Thoracic aorta (tissue), 2 donors: ENCODE data around the gene ARHGAP24. TPM values are rescaled to one million over a fixed set of nuclear protein-coding genes. Genes with fewer than 3 reads are reported as not detected.
"Not testable (repeated sequence)": the region's sequence is repeated elsewhere in the genome, so short reads cannot be mapped to it uniquely, and the experiment has no call there.

ENCODE experiments used
- ATAC-seq: fragments of 150-250 bp; one replicate; pipeline ENCODE4 v1.8.0; 2017; ENCODE audit warnings: low read depth; ENCODE audit not compliant: insufficient number of reproducible peaks, low FRiP score
- DNase-seq: peaks from one replicate; pipeline ENCODE4 v3.0.0-alpha.2; 2020; ENCODE audit warnings: low spot score
- H3K27ac ChIP-seq, 2 donors: fragments of 200-600 bp; sonication (generic); 1 replicate in 1 of 2; 2 replicates in 1 of 2; pipeline ENCODE4 v1.5.1; 2016; ENCODE audit warnings: mild to moderate bottlenecking in 2 of 2, moderate library complexity in 2 of 2
- H3K27me3 ChIP-seq: fragments of 200-600 bp; sonication (generic); replicated peaks from 2 replicates; pipeline ENCODE4 v1.6.0; 2016; ENCODE audit warnings: mild to moderate bottlenecking; ENCODE audit not compliant: insufficient read depth
- H3K36me3 ChIP-seq: fragments of 200-600 bp; sonication (generic); one replicate; pipeline ENCODE4 v1.5.1; 2016
- H3K4me1 ChIP-seq, 2 donors: fragments of 200-600 bp; sonication (generic); 1 replicate in 1 of 2; 2 replicates in 1 of 2; pipeline versions ENCODE4 v1.5.1 to v1.6.0; 2016; ENCODE audit warnings: low read depth in 2 of 2, mild to moderate bottlenecking in 1 of 2; ENCODE audit not compliant: control insufficient read depth in 1 of 2
- H3K4me3 ChIP-seq: fragments of 200-600 bp; sonication (generic); 2 replicates; pipeline ENCODE4 v1.5.1; 2016; ENCODE audit warnings: mild to moderate bottlenecking
- H3K9me3 ChIP-seq: fragments of 200-600 bp; sonication (generic); 2 replicates; pipeline ENCODE4 v1.5.1; 2016
- CTCF ChIP-seq: fragments of 200-600 bp; sonication (generic); IDR thresholded peaks from one replicate; pipeline ENCODE4 v1.5.1; 2019; ENCODE audit warnings: antibody characterized with exemption
- total RNA-seq, 2 donors: library from RNA; depleted of rRNA; stranded (reverse); fragments of >200 nt; gene quantifications; one replicate each; pipeline versions ENCODE4 v1.1.0 to v1.2.3, GENCODE V29; 2016

The ARHGAP24 gene
- total RNA-seq, 2 donors from 2014 or later: 30.1 to 43.6 TPM

GRCh38 chr4:85961887-85962286 is 486.9 kb downstream of the ARHGAP24 start:
- Histone ChIP-seq H3K4me3 (no peak overlapping the region), H3K36me3 (no peaks in the 10 kb centered on the region), H3K9me3 (no peaks in the 10 kb centered on the region), H3K4me1 (peaks cover 3 to 9% of the 10 kb centered on the region in 2 donors), H3K27ac (no peak overlapping the region), H3K27me3 (no peaks in the 10 kb centered on the region)
- no peak for ATAC-seq
- no peak for TF ChIP-seq CTCF
- DNase-seq: no peak

GRCh38 chr4:85963231-85963630 is 488.3 kb downstream of the ARHGAP24 start:
- Histone ChIP-seq H3K4me1 (peaks cover 10 to 16% of the 10 kb centered on the region in 2 donors), H3K27me3 (no peaks in the 10 kb centered on the region), H3K9me3 (no peaks in the 10 kb centered on the region), H3K27ac (no peak overlapping the region), H3K4me3 (no peak overlapping the region), H3K36me3 (no peaks in the 10 kb centered on the region)
- ATAC-seq: no peak
- no peak for TF ChIP-seq CTCF
- no peak for DNase-seq

- DNase-seq: no peak
Measured at GRCh38 chr4:85964298-85964697, 489.3 kb downstream of the ARHGAP24 start.

GRCh38 chr4:85965017-85965416 is 490.1 kb downstream of the ARHGAP24 start:
- ATAC-seq, H3K36me3 ChIP-seq, H3K4me3 ChIP-seq, H3K27me3 ChIP-seq, DNase-seq, H3K9me3 ChIP-seq, H3K27ac ChIP-seq: not testable (repeated sequence)
- peaks cover 16 to 20% of the 10 kb centered on the region in 2 donors for H3K4me1 ChIP-seq

More at GRCh38 chr4:85964298-85964697, 489.3 kb downstream of the ARHGAP24 start:
- no peak for ATAC-seq
- Histone ChIP-seq H3K27ac (no peak overlapping the region), H3K36me3 (no peaks in the 10 kb centered on the region), H3K27me3 (no peaks in the 10 kb centered on the region), H3K4me3 (no peak overlapping the region), H3K4me1 (peaks cover 16 to 20% of the 10 kb centered on the region in 2 donors), H3K9me3 (no peaks in the 10 kb centered on the region)
- no peak for TF ChIP-seq CTCF

GRCh38 chr4:85965529-85965928 is 490.6 kb downstream of the ARHGAP24 start:
- no peak overlapping the region for H3K4me3 ChIP-seq
- no peak overlapping the region for H3K27ac ChIP-seq
- no peak for ATAC-seq
- peaks cover 16 to 20% of the 10 kb centered on the region in 2 donors for H3K4me1 ChIP-seq
- DNase-seq: no peak
- H3K36me3 ChIP-seq: no peaks in the 10 kb centered on the region
- no peaks in the 10 kb centered on the region for H3K9me3 ChIP-seq
- no peak for TF ChIP-seq CTCF
- no peaks in the 10 kb centered on the region for H3K27me3 ChIP-seq

- Histone ChIP-seq H3K4me3 (no peak overlapping the region), H3K4me1 (peaks cover 16 to 20% of the 10 kb centered on the region in 2 donors), H3K36me3 (no peaks in the 10 kb centered on the region), H3K27ac (no peak overlapping the region), H3K9me3 (no peaks in the 10 kb centered on the region), H3K27me3 (no peaks in the 10 kb centered on the region)
- ATAC-seq (no peak), DNase-seq (no peak)
- TF ChIP-seq CTCF: no peak
Measured at GRCh38 chr4:85966373-85966772, 491.4 kb downstream of the ARHGAP24 start.
